Hematopoietic multipotent progenitor cell treated with erythropoietin and hydrocortisone succinate and interleukin-3 and kit ligand, for 8 days (in vitro differentiated cells): ENCODE data around the gene MAEA.

ENCODE experiments used
- DNase-seq: peaks from one replicate; pipeline ENCODE4 v3.0.0-alpha.2; 2015

Gene MAEA

DNA sequence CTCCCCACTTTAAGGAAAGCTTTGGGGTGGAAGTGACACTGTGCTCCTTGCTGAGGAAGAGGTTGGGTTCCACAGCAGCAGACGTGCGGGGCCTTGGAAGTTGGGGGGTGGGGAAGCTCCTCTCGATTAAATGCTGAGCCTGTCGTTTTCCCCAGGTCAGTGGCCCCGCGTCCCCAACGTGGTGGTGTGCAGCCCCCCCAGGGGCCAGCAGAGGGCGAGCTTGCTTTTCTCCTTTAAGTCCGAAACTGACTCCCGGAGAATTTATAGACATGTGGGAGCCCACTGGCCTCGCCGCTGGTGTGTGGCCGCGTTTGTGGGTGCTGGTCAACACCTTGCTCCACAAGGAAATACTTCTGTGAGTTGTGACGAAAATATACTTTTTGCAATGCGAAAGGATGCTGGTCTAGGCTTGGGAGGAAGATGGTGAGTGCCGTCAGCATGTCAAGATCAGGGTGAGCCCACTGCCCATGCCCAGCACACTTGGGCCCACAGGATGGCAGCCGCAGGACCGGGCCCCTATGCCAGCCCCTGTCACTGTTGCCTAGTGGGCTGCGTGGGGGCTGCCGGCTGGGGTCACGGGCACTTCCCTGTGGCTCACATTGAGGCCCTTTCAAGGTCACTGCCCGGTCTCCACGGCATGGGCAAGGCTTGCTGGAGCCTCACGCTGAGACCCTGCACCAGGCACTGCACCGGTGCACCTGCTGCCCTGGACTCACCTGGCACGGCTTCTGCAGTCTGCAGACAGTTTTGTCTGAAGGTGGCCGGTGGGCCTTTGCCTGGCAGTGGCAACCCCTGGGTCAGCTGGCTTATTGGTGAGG lies 66.7 kb downstream of the MAEA start:
- DNase-seq: peak; percentile 64

DNA sequence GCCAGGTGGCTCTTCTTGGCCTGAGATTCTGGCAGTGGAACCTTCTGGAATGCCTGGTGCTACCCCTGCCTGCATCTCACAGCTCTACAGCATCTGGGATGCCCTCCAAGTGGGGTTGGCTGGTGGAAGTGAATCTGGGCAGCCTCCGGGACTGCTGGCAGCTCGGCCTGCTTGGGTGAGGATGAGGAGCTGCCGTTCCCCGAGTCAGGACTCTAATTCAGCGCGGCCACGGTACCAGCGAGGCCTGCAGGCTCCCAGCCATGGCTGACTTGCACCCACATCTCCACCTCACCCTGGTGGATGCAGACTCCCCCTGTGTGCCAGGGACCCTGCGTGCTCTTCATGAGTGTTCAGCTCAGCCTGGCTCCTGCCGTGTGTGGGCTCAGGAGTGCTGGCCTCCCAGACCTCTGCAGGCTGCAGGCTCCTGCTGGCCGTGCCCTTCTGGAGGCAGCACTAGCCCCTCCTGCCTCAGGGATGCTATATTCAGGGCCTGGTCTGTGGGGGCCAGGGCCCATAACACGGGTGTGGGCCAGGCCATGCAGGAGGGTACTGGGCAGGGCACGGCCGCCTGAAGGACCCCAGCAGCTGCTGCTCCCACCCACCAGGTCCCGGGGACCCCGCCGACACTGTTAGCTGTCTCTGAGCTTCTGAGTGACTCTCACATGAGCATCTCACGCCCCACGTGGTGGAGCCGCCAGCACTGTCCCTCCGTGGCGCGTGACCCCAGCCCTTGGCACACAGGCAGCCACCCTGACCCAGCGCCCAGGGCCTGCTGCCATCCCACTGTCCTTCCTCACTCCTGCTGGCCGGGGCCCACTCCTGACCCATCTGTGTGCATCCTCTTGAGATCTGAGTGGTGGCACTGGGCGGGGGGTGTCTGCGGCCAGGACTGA lies 67.9 kb downstream of the MAEA start:
- DNase-seq: no peak

DNA sequence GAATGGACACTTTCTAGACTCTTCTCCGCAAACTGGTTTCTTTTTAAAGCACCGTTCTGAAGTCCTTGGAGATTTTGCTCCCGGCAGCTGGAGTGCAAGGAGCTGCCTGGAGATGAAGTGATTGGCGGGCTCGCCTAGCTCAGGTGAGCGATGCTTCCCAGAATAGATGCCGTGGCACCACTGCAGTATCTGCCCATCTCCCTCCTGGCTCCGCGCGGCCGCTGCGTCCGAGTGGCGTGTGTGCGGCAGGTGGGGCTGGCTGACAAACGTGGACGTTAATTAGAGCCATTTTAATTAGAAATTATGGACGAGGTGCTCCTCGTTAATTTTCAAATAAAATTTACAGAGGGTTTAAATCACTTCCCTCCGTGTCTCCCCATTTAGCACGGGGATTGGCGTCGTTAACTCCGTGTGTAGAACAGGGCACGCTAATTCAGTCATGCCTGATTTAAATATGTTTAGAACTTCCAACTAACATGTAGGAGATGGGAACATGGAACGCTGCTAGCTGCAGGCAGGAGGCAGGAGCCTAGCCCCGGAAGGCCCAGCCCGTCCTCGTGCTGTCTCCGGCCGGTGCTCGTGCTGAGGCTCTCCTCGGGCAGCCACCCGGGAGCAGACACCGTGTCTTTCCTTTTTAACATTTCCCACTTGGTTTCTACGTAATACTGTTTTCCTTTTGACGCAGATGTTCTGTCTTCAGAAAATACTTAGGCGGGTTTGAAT lies 68.9 kb downstream of the MAEA start:
- DNase-seq: no peak

DNA sequence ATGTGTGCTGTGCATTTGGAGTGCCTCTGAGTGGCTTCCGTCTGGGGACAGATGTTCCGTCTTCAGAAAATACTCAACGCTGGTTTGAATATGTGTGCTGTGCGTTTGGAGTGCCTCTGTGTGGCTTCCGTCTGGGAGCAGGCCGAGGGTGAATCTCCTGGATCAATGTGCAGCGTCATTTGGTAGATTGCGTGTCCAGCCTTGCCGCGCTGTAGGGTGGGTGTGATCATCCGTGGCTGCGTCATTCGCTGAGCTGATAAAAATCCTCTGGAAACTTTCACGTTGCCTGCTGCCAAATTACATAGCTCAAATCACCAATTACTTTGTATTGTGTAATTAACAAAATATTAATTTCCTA lies 69.4 kb downstream of the MAEA start:
- DNase-seq: no peak

DNA sequence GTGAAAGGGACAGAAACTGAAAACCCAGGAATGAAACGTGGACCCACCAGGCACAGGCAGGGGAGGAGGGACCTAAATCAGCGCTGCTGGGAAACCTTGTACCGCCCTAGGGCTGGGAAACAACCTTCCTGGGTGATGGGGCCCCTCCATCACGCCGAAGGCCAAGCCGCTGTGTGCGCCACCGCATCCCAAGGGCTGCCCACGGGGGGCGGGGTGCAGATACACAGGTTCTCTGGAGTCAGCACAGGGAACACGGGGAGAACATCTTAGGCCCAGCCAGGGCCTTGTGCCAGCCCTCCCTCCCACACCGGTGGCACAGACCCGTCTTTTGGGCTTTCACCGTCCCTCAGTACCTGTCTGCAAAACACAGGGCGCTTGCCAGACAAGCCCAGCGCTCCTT lies 70.3 kb downstream of the MAEA start:
- no peak for DNase-seq

DNA sequence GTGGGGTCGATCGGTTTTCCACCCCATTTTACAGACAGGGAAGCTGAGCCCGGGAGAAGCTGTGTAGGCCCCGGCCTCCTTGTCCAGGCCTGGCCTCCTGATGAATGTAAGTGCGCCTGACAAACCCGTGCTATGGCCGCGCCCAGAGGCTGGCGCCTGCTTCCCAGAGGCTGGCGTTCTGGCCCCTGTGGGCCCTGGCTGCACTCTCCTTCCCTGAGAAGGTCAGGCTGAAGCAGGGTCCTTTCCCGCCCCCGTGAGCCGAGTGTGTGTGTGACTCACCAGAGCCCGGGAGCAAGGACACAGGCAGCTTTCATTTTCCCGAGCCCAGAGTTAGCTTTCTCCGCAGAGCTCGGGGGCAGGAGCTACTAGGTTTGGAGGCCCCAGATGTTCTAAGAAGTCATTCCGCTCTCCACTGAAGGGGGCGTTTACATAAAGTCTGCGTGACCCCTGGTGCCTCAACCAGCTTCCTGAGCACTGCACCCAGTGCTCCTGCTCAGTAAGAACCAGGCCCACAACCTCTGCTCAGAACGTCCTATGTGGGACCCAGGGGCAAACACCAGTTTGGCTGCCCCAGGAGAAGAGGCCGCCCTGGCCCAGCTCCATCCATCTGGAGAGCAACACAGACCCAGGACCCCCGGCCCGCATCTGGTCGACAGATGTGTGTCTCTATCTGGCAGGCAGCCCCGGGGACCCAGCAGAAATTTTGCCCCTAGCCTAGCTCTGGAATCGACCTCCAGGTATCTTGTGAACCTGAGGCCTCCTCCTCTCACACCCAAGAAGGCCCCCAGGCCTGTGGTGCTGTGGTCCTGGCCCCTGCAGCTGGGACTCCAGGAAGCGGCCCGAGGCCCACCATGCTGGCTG lies 71.0 kb downstream of the MAEA start:
- DNase-seq: no peak

DNA sequence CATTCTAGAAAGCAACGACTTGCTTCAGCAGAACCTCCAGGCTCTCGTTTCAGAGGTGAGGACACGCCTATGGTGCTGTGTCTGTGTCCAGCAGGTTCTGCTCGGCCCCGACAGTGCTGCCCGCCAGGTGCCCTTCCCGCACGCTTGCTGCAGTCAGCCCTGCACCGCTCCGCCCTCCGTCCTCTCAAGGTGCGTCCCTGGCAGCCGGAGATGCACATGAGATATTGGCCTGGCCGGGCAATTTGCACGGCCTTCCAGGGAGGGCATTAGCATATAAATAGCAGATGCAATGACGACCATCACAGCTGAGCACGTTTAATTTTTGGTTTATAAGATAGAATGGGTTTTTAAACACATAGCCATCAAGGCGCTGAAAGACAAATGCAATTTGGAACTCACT lies 71.7 kb downstream of the MAEA start:
- DNase-seq: no peak

DNA sequence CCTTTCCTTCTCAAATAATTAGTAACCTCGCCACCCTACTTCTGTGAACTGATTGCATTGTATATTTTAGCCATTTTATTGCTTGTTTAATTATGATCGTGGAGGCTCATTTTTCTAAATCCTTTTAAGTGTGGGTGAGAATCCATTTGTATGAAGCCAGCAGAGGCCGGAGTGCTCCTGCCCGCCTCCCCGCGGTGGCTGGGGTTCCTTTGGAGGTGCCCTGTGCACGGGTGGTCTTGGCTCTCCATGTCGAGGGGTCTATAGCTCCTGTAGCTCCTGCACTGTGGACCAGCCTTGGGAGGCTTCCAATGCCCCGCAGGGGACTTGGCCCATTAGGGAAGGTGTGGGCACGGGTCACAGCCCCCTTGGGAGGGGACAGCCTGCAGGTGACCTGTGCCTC lies 72.4 kb downstream of the MAEA start:
- no peak for DNase-seq

DNA sequence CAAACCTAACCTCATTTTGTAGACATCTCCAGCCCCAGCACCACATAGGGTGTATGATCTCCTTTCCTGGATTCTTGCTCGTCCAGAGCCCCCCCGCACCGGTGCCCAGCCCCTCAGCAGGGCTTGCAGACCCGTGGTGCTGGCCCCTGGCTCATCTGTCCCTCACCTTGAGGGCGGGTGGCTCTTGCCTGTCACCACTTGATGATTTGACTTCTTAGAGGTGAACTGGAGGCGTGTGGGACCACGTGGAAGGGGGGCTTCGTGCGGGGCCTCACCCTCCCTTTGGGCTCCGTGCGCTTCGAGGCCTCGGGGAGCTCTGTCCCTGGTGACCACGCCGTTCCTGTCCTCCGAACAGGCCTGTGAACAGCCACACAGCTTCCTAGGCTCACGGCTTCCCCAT lies 72.8 kb downstream of the MAEA start:
- no peak for DNase-seq

DNA sequence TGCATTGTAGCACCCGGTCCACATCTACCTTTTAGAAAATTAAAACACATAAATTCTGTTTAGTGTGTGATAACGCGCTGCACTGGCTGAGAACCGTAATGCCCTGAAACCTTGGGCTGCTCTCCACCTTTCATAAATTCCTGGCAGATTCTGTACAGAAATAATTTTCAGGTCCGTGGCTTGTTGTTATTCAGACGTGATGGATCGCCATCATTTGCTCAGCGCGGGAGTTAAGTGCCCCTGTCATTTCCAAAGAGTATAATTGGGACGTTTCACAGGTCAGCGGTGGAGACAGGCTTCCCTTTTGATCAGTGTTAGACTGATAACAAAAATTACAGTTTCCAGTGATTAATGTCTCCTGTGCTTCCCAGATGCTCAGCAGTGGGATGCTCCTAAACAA lies 73.8 kb downstream of the MAEA start:
- no peak for DNase-seq

DNA sequence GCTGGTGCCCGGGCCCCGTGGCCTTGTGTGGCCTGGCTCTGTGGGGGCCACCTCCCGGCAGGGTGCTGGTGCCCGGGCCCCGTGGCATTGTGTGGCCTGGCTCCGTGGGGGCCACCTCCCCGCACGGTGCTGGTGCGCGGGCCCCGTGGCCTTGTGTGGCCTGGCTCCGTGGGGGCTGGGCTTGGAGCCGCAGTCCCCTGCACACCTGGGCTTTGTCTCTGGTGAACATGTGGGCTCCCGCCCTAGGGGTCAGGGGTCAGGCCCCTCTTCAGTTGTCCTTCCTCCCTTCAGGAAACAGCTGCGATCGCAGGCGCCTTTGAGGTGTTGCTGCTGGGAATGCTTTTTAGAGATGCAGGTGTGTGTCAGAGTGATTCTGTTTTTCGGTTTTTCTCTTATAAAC lies 74.5 kb downstream of the MAEA start:
- no peak for DNase-seq

DNA sequence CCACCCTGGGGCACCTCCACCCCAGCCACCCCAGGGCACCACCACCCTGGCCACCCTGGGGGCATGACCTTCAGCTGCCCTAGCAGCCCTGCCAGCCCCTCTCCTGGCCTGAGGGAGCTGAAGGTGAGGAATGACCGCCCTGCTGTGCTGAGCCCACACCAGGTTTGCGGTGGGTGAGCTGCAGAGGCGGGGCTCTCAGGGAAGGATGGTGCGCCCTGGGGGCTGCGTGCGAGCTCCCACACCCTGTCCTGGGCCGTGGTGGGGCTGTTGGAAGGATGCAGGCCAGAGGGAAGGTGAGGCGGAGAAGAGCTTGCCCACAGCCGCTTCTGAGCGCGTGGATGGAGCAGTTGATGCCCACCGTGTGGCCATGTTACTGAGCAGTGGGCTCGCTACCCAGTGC lies 75.1 kb downstream of the MAEA start:
- no peak for DNase-seq

DNA sequence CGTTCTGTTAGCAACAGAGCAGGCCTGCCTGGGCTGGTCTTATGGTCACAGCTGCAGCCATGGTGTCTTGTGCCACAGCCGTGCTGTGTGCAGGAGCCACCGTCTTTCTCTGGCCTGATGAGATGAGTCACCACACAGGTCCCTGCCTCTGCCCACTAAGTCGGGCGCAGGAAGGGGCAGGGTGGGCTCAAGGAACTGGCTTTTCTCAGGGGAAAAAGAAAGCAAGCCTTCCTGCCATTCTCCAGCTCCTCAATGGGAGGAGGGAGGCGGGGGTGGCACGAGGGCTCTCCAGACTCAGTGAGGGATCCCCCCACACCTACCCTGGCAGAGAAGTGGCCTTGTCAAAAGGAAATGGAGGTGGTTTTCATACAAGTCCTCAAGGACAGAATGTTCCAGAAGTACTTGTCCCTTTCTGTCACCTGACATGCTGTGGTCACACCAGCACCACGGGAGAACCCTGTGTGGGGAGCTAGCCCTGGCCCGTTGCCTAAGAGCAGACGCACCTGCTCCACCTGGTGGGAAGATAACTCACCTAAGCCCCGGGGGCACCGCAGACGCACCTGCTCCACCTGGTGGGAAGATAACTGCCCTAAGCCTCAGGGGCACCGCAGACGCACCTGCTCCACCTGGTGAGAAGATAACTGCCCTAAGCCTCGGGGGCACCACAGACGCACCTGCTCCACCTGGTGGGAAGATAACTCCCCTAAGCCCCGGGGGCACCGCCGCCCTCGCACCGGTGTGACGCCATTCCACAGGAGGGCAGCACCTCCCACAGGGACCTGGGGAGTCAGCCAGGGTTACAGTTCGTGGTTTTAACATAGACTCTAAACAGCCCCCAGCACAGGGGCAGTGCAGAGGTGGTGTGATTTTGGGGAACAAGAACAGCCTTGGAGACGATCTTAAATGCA lies 75.8 kb downstream of the MAEA start:
- DNase-seq: no peak

DNA sequence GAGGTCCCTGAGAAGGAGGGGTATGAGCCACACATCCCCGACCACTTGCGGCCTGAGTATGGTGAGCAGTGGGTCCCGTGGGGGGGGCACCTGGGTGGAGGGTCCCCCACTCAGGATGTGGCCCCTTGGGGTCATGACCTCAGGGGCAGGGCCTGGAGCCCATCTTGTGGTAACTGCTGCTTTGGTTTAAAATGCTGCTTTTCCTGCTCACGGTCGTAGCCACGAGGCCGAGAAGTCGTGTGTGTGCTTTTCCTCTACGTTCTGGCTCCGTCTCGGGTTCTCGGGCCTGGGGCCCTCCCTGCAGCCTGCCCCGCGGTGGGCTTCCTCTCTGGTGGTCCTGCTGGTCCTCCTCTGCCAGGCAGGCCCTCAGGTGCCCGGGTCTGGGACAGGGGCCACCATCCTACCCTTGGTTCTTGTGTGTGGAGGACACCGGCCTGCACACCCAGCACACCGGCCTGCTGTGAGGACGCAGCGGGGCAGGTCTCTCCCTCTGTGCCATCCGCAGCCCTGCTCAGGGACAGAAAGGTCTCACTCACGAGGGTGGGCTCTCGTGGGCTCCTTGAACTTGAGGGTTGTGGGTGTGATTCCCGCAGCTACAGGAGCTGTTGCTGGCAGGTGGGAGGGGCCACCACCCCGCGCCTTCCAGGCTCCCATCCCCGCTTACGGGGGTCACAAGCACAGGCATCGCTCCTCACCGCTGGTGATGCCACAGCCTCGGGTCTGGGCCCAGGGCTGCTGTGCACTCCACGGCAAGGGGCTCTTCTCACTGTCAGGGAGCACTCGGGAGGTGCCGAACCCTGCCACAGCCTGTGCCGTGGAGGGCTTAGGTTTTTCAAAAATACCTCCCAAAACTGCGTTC lies 76.9 kb downstream of the MAEA start:
- no peak for DNase-seq

DNA sequence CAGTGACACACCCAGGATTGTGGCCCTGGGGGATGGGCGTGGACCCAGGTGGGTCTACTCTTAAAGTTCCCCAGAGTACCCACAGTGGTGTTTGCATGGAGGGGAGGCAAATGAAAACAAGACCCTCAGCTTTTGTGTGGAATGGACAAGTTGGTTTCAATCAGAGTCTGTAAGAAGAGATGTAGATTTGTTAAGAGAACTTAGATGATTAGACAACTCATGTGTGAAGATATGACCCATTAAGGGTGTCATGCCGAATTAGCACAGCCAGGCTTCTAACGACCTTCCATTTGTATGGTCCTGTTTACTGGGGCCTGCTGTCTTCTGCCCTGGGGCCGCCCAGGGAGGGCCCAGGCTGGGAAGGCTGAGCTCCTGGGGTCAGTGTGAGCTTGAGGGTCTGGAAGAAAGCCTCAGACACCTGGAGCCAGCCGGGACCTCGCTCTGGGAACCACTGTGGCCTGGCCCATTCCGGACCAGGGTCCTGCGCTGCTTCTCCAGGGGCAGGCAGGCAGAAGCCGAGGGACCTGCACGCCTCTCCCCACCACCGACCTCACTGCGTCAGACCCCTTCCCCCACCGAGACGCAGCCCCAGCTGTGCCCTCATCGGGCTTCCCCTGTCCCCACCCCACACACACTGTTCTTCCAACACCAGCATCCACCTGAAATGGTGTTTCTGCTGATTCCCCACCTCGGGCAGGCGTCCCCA lies 77.7 kb downstream of the MAEA start:
- DNase-seq: no peak

DNA sequence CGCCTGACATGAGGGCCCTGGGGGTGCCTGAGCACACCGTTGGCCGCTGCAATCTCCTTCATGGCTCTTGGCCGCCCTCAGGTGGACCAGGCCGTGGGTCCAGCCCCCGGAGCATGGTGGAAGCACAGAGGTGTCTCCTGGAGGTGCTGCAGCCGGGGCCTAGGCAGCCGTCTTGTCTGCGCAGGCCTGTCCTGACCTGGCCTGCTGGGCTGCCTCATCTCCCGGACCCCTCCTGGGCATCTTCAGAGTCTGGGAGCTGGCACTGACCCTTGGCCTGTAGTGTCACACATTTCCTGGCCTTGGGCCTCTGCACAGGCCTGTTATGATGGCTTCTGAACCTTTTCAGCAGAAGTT lies 78.2 kb downstream of the MAEA start:
- no peak for DNase-seq

DNA sequence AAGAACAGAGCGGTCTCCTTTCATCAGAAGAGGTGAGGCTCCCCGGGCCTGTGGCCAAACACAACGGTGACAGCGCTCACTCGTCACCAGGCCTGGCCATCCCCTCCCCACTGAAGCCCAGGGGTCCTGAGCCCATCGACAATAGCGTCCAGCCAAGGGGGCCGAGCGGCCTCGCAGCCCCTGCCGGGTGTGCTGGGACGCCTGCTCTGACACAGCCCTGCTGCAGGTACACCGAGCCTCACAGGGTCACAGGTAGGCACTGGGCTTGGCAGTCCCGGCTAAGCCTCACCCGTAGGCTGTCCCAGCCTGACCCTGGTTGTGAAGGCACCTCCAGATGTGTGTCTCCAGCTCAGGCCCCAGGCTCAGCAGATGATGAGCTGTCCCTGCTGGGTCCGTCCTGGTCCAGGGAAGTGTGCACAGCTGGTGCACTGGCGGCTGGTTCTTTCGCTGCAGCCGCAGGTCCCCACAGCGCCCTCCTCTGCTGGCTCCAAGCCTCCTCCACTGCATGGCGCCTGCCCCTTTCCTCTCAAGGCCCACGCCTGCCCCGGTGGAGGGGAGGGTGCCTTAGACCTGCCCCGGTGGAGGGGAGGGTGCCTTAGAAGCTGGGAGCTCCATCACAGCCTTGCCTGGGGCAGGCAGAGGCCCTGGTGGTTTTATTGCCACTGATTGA lies 78.9 kb downstream of the MAEA start:
- DNase-seq: no peak

DNA sequence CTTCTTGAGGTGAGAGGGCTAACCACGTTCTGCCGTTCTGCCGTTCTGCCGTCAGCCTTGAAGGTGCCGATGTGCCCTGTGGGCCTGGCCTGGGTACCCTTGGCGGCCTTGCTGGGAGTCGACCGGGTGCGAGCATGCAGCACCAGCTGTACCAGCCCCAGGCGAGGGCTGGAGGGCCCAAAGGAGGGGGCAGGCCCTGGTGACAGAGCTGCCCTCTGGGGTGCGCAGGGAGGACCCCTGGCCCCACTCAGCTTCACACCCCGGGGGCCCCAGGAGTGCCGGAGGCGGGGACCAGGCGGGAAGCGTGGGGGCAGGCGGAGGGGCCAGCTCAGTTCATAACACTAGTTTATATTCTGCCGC lies 79.4 kb downstream of the MAEA start:
- DNase-seq: no peak

DNA sequence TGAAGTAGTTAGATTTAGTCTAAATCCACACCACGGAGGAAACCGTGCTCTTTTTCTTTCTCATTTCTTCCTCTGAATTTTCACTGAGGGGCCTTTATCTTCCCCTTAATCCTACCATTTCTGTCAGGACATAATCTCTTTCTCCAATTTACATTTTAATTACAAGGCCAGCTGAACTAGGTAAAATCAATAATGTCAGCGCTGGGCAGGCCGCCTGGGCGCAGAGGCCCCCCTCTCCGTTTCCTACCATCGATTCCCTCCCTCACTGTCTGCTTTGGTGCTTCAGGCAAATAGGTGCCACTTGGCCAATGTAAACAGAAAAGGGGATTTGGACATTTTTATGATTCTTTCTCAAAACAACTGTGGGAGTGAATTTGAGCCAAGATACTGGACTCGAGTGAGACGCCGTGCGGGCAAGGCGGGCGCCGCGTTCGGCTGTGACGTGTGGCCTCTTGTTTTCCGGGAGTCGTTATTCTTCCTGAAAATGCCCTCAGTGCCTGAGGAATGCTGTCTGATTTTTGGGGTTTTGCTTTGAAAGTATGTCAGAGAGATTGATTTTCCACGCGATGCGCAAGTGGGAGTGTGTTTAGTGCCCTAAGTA lies 79.9 kb downstream of the MAEA start:
- DNase-seq: no peak
